ENCODE data around the gene HEATR5A. TPM values are rescaled to one million over a fixed set of nuclear protein-coding genes. Genes with fewer than 3 reads are reported as not detected.
"Not testable (repeated sequence)": the region's sequence is repeated elsewhere in the genome, so short reads cannot be mapped to it uniquely, and the experiment has no call there.

Gene HEATR5A
- total RNA-seq, 2 experiments from 2014 or later = 3.5 to 6.0 TPM

DNA sequence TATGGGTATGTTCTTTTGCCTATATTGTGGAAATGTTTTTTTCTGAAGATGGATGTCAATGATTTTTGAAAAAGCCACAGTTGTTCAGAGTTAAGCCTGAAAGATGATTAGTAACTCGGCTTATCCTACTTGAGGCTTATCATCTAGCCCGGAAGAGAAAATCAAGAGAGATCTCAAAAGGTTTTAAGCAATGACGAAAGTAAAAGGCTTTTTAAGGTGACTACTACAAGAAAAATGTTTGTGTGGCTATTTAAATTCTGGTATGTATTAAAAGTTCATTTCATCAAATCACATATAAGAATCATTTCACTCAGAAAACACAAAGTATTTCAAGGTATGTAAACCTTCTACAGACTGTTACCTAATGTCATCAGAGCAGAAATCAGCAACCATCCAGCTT is 40.2 kb downstream of the HEATR5A start:
- no peak for DNase-seq
- no peak overlapping the region for H3K4me3 Mint-ChIP-seq
- no peaks in the 10 kb centered on the region for H3K27me3 Mint-ChIP-seq (ENCODE audit: low read depth)
- H3K9me3 Mint-ChIP-seq = no peaks in the 10 kb centered on the region
- H3K4me1 Mint-ChIP-seq (ENCODE audit: low read depth) = no peaks in the 10 kb centered on the region
- CTCF ChIA-PET = no interaction called here
- intact Hi-C loops (cut with micrococcal nuclease) = loop anchor here (10.0 kb wide), 1 partner anchor 825 kb away; the partner anchor contains the start of genes RNU6-7 and RNU6-8
- H3K27ac Mint-ChIP-seq = no peak overlapping the region
- peaks cover 2% of the 10 kb centered on the region for H3K36me3 Mint-ChIP-seq (ENCODE audit: low read depth)

DNA sequence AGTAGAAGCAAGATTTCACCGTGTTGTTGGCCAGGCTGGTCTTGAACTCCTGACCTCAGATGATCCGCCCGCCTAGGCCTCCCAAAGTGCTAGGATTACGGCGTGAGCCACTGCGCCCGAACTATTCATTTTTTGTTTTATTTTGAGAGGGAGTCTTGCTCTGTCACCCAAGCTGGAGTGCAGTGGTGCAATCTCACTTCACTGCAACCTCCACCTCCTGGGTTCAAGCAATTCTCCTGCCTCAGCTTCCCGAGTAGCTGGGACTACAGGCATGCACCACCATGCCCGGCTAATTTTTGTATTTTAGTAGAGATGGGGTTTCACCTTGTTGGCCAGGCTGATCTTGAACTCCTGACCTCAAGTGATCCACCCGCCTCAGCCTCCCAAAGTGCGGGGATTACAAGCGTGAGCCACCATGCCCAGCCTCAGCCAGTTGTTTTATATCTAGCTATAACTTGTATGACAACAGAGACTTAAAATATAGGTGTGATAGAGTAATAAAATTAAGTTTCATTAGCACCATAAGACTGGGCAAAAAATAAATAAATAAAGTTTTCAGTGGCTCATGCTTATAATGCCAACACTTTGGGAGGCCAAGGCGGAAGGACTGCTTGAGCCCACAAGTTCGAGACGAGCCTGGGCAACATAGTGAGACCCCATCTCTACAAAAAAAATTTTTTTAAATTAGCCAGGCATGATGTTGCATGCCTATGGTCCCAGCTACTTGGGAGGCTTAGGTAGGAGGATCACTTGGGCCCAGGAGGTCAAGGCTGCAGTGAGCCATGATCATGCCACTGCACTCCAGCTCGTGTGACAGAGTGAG is 41.0 kb downstream of the HEATR5A start:
- intact Hi-C loops (cut with micrococcal nuclease); CTCF ChIA-PET: not testable (repeated sequence)

DNA sequence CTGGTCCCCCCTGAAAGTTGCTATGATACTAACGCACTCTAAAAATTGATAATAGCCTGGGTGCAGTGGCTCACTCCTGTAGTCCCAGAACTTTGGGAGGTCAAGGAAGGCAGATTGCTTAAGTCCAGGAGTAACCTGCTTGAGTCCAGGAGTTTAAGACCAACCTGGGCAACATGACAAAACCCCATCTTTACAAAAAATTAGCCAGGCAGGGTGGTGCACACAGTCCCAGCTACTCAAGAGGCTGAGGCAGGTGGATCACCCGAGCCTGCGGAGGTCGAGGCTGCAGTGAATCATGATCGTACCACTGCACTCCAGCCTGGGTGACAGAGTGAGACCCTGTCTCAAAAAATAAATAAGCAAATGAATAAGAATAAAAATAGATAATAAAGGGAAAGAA is 42.9 kb downstream of the HEATR5A start:
- Mint-ChIP-seq H3K4me3 (no peak overlapping the region), H3K36me3 (ENCODE audit: low read depth) (peaks cover 6% of the 10 kb centered on the region), H3K27me3 (ENCODE audit: low read depth) (no peaks in the 10 kb centered on the region), H3K4me1 (ENCODE audit: low read depth) (no peaks in the 10 kb centered on the region), H3K27ac (no peak overlapping the region), H3K9me3 (no peaks in the 10 kb centered on the region)
- intact Hi-C loops (cut with micrococcal nuclease) = no loop called here
- DNase-seq = no peak
- CTCF ChIA-PET = interaction anchor here (0.6 kb wide), 1 partner anchor 662 kb away, joined by 3 read pairs; no protein-coding TSS in a partner anchor

More for the DNA sequence above, 41.0 kb downstream of the HEATR5A start:
- H3K9me3 Mint-ChIP-seq; H3K27ac Mint-ChIP-seq; H3K27me3 Mint-ChIP-seq (ENCODE audit: low read depth); H3K36me3 Mint-ChIP-seq (ENCODE audit: low read depth); H3K4me3 Mint-ChIP-seq; H3K4me1 Mint-ChIP-seq (ENCODE audit: low read depth); DNase-seq: not testable (repeated sequence)

DNA sequence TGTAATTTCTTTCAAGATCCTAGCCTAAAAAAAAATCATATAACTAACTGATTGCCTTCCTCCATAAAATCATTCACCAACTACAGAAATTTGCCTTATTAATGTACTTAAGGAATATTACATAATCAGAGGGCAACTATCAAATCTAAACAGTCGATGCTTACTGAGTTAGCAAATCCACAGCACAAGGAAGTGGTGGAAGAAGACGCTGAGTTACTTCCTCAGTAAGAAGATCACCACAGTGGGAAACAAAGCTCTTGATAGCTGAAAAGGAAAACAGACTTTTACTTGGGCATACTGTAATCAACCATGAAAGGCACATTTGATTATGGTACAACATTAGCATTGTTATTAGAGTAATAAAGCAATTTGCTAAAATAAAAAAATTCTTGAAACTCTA is 48.7 kb downstream of the HEATR5A start:
- peaks cover 5% of the 10 kb centered on the region for H3K36me3 Mint-ChIP-seq (ENCODE audit: low read depth)
- CTCF ChIA-PET = interaction anchor here (0.6 to 1.1 kb wide), 2 partner anchors 24 to 198 kb away, joined by 3 to 4 read pairs; no protein-coding TSS in a partner anchor
- intact Hi-C loops (cut with micrococcal nuclease) = no loop called here

DNA sequence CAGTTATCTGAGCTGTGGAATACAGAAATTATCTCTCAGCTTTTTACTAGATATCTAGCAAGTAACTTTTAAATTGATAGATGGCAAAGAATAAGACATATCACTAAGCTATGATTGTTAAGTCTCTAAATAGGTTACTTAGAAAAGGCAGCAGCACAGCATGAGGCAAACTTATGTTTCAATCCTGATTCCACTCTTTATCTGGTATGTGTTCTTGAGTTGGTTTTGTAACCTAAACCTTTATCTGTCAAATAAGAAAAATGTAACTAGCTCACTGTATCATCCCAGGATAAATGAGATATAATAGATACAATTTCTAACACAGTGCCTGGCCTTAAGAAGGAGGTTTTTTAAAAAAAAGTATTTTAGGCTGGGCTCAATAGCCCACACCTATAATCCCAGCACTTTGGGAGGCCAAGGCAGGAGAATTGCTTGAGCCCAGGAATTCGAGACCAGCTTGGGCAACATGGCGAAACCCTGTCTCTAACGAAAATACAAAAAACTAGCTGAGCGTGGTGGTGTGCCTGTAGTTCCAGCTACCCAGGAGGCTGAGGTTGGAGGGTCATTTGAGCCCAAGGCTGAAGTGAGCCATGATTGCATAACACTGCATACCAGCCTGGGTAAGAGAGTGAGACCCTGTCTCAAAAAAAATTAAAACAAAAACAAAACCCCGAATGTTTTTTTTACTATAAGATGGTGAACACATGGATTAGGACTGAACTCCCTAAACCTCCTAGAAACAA is 56.8 kb downstream of the HEATR5A start:
- intact Hi-C loops (cut with micrococcal nuclease) = no loop called here
- Mint-ChIP-seq H3K9me3 (no peaks in the 10 kb centered on the region), H3K4me1 (ENCODE audit: low read depth) (no peaks in the 10 kb centered on the region), H3K27me3 (ENCODE audit: low read depth) (no peaks in the 10 kb centered on the region), H3K4me3 (no peak overlapping the region), H3K36me3 (ENCODE audit: low read depth) (no peaks in the 10 kb centered on the region), H3K27ac (no peak overlapping the region)
- DNase-seq = no peak
- CTCF ChIA-PET = interaction anchor here (0.8 to 0.9 kb wide), 2 partner anchors 215 to 262 kb away, joined by 3 read pairs; no protein-coding TSS in a partner anchor

More for the DNA sequence above, 48.7 kb downstream of the HEATR5A start:
- Mint-ChIP-seq H3K27ac (no peak overlapping the region), H3K4me3 (no peak overlapping the region), H3K27me3 (ENCODE audit: low read depth) (no peaks in the 10 kb centered on the region), H3K4me1 (ENCODE audit: low read depth) (no peaks in the 10 kb centered on the region), H3K9me3 (no peaks in the 10 kb centered on the region)
- DNase-seq = no peak

DNA sequence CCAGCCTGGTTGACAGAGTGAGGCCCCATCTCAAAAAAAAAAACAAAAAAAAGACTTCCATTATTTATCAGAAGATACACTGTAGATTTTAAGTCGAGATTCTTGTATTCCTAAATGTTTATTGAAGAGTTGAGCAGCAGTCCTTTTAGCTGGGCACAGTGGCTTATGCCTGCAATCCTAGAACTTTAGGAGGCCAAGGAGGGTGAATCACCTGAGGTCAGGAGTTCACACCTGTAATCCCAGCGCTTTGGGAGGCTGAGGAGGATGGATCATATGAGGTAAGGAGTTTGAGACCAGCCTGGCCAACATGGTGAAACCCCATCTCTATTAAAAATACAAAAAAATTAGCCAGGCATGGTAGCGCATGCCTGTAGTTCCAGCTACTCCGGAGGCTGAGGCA is 57.6 kb downstream of the HEATR5A start:
- Mint-ChIP-seq H3K36me3 (ENCODE audit: low read depth) (no peaks in the 10 kb centered on the region), H3K4me3 (no peak overlapping the region), H3K9me3 (no peaks in the 10 kb centered on the region), H3K4me1 (ENCODE audit: low read depth) (no peaks in the 10 kb centered on the region), H3K27me3 (ENCODE audit: low read depth) (no peaks in the 10 kb centered on the region), H3K27ac (no peak overlapping the region)
- intact Hi-C loops (cut with micrococcal nuclease) = no loop called here
- no peak for DNase-seq
- CTCF ChIA-PET = interaction anchor here (0.8 to 0.9 kb wide), 2 partner anchors 216 to 262 kb away, joined by 3 read pairs; no protein-coding TSS in a partner anchor

DNA sequence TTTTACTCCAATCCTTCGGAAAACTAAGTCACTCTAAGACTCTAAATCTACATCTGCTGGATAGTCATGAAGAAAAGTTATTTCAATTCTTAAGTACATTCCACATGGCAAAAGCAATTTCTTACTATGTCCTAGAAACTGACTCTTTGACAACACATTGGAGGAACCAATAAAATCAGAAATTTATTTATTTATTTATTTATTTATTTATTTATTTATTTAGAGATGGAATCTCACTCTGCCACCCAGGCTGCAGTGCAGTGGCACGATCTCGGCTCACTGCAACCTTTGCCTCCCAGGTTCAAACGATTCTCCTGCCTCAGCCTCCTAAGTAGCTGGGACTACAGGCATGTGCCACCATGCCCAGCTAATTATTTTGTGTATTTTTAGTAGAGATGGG is 58.6 kb downstream of the HEATR5A start:
- H3K4me1 Mint-ChIP-seq (ENCODE audit: low read depth); H3K9me3 Mint-ChIP-seq; H3K27me3 Mint-ChIP-seq (ENCODE audit: low read depth); CTCF ChIA-PET; DNase-seq; H3K27ac Mint-ChIP-seq; intact Hi-C loops (cut with micrococcal nuclease); H3K4me3 Mint-ChIP-seq; H3K36me3 Mint-ChIP-seq (ENCODE audit: low read depth): not testable (repeated sequence)

DNA sequence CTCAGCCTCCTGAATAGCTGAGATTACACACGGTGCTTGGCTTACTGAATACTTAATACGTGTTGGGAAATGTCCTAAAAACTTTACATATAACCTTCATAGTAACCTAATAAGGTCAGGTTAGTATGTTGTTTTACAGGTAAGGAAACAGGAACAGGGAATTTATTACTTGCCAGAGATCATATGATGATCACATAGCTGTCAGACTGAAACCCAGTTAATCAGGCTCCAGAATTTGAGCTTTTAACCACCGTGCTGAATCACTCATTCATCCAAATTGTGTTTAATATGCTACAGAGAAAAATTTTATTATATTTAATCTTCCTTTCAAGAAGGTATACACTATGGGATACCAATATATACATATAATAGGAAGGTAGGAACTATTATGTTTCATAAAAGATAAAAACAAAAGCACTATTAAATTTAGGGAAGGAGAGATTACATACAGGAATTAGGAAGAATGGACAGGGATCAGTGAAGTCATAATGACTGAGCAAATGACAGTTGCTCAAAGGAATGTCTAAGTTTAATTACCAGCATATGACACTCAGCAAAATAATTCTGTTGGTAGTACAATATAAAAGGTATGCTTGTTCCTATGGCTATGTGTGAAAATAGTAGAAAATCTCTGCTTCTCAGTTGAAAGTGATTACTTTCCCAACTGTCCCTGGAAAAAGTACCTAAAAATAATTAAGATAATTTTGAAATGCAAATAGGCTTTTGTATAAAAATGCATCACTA is 59.3 kb downstream of the HEATR5A start:
- H3K27me3 Mint-ChIP-seq (ENCODE audit: low read depth) = no peaks in the 10 kb centered on the region
- intact Hi-C loops (cut with micrococcal nuclease) = no loop called here
- no peaks in the 10 kb centered on the region for H3K4me1 Mint-ChIP-seq (ENCODE audit: low read depth)
- no peaks in the 10 kb centered on the region for H3K9me3 Mint-ChIP-seq
- no peaks in the 10 kb centered on the region for H3K36me3 Mint-ChIP-seq (ENCODE audit: low read depth)
- no peak overlapping the region for H3K27ac Mint-ChIP-seq
- no peak overlapping the region for H3K4me3 Mint-ChIP-seq
- CTCF ChIA-PET = interaction anchor here (0.6 to 1.5 kb wide), 4 partner anchors 17 to 129 kb away, joined by 3 to 6 read pairs (median 3); no protein-coding TSS in a partner anchor
- no peak for DNase-seq

DNA sequence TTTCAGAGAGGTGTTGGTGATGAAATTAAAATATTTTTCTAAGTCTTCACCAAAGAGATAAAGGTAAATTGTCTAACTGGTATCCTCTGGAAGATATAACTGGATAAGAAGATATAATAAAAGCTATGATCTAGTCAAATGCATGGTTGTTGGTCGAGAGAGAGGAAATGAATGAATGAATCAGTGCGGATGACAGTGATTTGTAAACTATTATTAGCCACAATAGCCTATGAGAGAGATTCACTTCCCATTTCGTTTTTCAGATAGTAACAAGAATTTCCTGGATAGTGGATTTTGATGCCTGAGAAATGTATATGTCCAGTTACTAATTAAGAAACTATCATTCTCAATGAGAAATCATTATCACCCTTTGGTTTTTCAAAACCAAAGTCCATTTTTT is 63.1 kb downstream of the HEATR5A start:
- CTCF ChIA-PET = interaction anchor here (0.6 to 1.0 kb wide), 2 partner anchors 9 to 29 kb away, joined by 3 read pairs; no protein-coding TSS in a partner anchor
- no peaks in the 10 kb centered on the region for H3K27me3 Mint-ChIP-seq (ENCODE audit: low read depth)
- intact Hi-C loops (cut with micrococcal nuclease) = loop anchor here (2.0 to 10.0 kb wide), 4 partner anchors 85 to 700 kb away; partner anchors contain the start of gene COCH

DNA sequence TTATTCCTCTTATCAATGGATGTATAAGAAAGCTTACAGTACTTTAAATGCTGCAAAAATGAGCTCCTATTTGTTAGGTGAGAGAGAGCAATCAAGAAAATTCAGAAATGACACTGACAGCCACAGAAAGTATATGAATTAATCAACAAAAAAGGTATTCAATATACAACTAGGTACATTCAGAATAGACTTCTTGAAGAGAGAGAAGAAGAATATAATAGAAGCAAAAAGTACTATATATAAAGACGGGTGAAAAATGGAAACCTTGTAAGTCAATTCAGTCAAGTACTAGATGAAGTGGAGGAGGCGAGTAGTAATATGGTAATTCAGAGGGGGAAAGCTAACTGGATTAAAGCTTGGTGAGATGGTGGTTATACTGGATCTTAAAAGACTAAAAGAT is 74.3 kb downstream of the HEATR5A start:
- intact Hi-C loops (cut with micrococcal nuclease) = no loop called here
- no peaks in the 10 kb centered on the region for H3K27me3 Mint-ChIP-seq (ENCODE audit: low read depth)
- no peaks in the 10 kb centered on the region for H3K9me3 Mint-ChIP-seq
- CTCF ChIA-PET = interaction anchor here (0.6 to 0.7 kb wide), 2 partner anchors 35 to 219 kb away, joined by 3 read pairs; no protein-coding TSS in a partner anchor
- peaks cover 3% of the 10 kb centered on the region for H3K36me3 Mint-ChIP-seq (ENCODE audit: low read depth)
- H3K4me1 Mint-ChIP-seq (ENCODE audit: low read depth) = no peaks in the 10 kb centered on the region
- H3K4me3 Mint-ChIP-seq = no peak overlapping the region
- no peak for DNase-seq
- H3K27ac Mint-ChIP-seq = no peak overlapping the region

More for the DNA sequence above, 63.1 kb downstream of the HEATR5A start:
- H3K36me3 Mint-ChIP-seq (ENCODE audit: low read depth) = no peaks in the 10 kb centered on the region
- H3K4me3 Mint-ChIP-seq = no peak overlapping the region
- no peak for DNase-seq
- no peak overlapping the region for H3K27ac Mint-ChIP-seq
- H3K4me1 Mint-ChIP-seq (ENCODE audit: low read depth) = no peaks in the 10 kb centered on the region
- no peaks in the 10 kb centered on the region for H3K9me3 Mint-ChIP-seq

DNA sequence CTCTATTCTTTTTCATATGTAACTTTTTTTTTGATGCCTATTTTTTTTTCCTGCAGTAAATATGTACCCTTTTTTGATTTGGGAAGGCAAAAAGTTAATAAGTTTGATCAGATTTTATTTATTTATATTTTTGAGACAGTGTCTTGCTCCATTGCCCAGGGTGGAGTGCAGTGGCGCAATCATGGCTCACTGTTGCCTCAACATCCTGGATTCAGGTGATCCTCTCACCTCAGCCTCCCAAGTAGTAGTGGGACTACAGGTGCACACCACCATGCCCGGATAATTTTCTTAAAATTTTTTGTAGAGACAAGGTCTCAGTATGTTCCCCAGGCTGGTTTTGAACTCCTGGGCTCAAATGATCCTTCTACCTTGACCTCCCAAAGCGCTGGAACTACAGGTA is 79.1 kb downstream of the HEATR5A start:
- no peak for DNase-seq
- no peak overlapping the region for H3K4me3 Mint-ChIP-seq
- no peaks in the 10 kb centered on the region for H3K27me3 Mint-ChIP-seq (ENCODE audit: low read depth)
- no peaks in the 10 kb centered on the region for H3K9me3 Mint-ChIP-seq
- no peak overlapping the region for H3K27ac Mint-ChIP-seq
- CTCF ChIA-PET = no interaction called here
- no peaks in the 10 kb centered on the region for H3K4me1 Mint-ChIP-seq (ENCODE audit: low read depth)
- intact Hi-C loops (cut with micrococcal nuclease) = no loop called here
- H3K36me3 Mint-ChIP-seq (ENCODE audit: low read depth) = peaks cover 4% of the 10 kb centered on the region
